GM21529 (cell line): Measurements from ENCODE around the gene EVPL.
"Not testable (repeated sequence)": the region's sequence is repeated elsewhere in the genome, so short reads cannot be mapped to it uniquely, and the experiment has no call there.

Experiments used
- ATAC-seq: cut with Tn5 transposase; IDR thresholded peaks from one replicate; pipeline ENCODE4 v1.9.1; 2021; ENCODE audit not compliant: unreplicated experiment

Gene EVPL

DNA sequence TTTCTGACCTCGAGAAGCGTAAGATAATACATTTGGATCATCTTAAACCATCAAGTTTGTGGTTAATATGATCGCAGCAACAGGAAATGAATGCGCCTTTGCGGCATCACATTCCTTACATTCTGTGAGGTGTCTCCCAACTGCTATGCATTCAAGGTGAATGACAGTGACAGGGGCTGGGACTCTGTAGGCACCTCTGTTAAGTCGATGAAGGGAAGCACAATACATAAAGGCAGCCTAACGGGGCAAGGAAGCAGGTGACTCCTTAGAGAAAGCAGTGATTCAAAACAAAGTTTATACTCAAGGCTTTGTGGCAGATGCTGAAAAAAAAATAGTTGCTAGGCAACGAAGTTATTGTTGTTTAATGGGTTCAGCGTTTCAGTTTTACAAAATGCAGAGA, 21.6 kb upstream of the EVPL start:
- ATAC-seq, result no peak

DNA sequence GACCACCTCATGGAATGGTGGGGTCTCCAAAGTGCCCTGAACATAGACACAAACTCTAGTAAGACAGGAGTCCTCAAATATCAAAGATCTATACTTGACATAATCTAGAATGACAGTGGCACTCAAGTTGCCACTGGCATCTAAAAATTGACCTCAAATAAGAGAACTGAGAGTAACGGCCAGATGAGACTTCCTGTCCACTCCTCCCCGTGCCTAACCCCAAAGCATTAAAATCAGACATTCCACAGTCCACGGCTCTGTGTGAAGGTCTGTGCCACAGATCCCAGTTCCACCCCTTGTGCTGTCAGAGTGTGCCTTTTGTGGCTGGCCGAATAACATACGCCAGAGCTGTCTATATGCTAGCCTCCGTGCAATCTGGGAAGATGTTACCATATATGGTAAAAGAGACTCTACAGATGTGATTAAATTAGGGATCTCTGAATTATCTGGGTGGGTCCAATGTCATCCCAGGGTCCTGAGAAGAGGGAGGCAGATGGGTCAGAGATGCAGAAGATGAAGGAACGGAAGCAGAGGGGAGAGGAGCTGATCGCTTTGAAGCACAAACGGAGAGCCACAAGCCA, 21.0 kb upstream of the EVPL start:
- no peak for ATAC-seq

GRCh38 chr17:76046064-76046463, 19.0 kb upstream of the EVPL start:
- ATAC-seq, result no peak

GRCh38 chr17:76044475-76045007, 17.4 kb upstream of the EVPL start:
- not testable (repeated sequence) for ATAC-seq

DNA sequence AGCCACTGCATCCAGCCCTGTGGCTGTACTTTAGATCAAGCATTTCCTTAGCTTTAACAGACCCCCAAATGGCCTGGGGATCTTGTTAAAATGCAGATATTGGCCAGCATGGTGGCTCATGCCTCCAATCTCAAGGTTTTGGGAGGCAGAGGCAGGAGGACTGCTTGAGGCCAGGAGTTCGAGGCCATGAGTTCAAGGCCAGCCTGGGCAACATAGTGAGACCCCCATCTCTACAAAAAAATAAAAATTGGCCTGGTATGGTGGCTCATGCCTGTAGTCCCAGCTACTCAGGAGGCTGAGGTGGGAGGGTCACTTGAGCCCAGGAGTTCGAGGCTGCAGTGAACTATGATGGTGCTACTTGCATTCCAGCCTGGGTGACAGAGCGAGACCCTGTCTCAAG, 15.8 kb upstream of the EVPL start:
- ATAC-seq, result not testable (repeated sequence)

- no peak for ATAC-seq
Measured at GRCh38 chr17:76040376-76040775, 13.3 kb upstream of the EVPL start.

- ATAC-seq, result no peak
Measured at GRCh38 chr17:76039121-76039520, 12.0 kb upstream of the EVPL start.

- no peak for ATAC-seq
Measured at GRCh38 chr17:76038050-76038449, 10.9 kb upstream of the EVPL start.

- no peak for ATAC-seq
Measured at GRCh38 chr17:76036497-76037261, 9.6 kb upstream of the EVPL start.

DNA sequence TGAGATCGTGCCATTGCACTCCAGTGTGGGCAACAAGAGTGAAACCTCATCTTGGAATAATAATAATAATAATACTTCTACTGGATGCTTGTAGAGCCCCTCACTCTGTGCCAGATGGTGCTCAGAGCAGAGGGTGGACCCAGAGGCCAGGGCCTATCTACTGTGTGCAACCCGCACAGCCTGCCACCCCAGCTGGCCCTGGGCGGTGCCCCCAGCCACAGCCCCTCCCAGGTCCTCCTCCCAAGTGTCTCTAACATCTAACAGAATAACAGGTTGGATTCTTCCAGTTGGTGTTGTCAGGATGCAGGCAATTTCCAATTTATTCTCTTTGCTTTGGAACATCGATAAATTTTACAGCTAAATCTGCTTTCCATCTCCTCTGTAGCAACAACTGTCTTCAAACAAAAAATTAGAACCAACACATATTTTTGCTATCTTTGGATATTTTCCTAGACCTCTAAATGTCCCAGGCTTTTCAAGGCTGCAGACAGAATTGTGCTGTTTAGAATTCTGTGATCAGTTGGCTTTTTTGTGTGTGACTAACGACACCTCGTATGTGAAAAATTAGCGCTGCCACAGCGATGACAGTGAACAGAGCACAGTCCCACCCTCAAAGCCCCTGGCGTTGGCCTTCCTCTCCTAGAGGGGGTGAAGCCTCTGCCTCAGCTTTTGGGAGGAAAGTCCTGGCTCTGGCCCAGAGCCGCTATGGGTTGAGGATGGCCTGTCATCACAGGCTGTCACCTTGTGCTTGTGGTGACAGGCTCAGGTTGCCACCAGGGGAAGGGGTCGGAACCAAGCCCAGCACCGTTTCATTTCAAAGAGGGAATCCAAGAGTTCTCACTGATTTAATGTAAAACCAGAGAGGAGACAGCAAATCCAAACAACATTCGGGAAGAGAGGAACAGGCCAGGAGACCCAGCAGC, 7.6 kb upstream of the EVPL start:
- no peak for ATAC-seq

DNA sequence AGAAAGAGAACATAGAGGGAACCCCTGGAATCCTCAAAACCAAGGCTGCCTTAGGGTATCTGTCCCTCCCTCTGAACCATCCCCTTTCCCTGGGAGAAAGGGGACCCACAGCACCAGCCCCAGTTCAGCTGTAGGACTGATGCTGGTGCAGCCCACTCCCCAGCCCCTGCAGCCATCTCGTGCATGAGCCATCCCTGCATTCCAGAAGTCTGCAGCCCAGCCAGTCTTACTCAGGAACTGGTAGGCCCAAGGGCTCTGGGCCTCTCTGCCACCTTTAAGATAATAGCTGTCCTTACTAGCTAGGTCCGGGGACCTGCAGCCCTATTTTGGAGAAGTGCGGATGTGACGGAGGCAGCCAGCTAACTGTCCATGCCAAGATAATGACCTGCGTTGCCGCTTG, 6.0 kb upstream of the EVPL start:
- no peak for ATAC-seq

GRCh38 chr17:76032780-76033108, 5.6 kb upstream of the EVPL start:
- no peak for ATAC-seq

DNA sequence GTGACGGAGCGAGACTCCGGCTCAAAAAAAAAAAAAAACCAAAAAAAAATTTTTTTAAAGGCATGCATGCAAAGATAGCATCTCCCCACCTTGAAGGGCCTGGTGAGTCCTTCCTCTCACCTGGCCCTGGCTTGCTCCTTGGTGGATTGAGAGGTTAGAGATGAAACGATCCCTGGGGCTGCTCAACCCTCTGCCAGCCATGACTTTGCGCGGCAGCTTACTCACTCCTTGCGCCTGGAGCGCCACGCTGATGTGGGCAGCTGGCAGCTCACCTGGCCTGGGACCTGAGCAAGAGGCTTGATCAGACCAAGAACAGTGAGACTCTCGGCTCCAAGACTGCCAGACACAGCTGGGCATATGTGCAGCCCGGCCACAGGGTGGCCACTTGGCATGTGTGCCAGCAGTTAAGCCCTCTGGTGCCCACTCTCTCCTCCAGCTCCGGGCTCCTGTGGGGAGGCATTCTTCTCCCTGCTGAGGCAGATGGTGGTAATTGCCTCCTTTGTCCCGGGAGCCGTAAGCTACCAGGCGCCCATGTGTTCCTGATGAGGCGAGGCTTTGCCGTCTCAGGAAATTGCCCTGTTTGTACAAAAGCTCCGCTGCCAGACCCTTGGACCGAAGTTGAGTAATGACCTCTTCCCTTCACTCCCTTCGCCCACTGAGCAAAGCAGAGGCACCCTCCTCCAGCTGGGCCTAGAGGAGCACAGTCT, 5.1 kb upstream of the EVPL start:
- ATAC-seq, result no peak

DNA sequence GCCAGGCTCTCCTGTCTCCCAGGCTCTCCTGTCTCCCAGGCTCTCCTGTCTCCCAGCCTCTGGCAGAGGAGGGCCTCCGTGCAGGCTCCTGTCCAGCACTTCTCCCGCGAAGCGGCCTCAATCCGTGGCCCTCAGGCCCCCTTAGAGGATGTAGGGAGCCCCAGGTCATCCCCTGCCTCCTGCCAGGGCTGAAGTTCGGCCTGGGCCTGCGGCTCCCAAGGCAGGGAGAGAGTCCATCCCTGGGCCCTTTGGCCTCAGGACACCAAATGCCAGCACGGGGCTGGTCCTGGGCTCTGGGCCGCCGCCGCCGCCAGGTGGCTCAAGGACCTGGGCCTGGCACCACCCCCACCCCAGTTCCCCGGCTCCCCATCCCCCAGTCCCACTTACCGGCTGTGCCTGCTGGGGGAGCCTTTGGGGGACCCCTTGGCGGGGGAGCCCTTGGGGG, 370 bp downstream of the EVPL start:
- ATAC-seq, result no peak

GRCh38 chr17:76025294-76025693, 1.8 kb downstream of the EVPL start:
- ATAC-seq, result no peak

GRCh38 chr17:76024353-76024752, 2.8 kb downstream of the EVPL start:
- ATAC-seq, result no peak

- no peak for ATAC-seq
Measured at GRCh38 chr17:76023900-76024237, 3.2 kb downstream of the EVPL start.

DNA sequence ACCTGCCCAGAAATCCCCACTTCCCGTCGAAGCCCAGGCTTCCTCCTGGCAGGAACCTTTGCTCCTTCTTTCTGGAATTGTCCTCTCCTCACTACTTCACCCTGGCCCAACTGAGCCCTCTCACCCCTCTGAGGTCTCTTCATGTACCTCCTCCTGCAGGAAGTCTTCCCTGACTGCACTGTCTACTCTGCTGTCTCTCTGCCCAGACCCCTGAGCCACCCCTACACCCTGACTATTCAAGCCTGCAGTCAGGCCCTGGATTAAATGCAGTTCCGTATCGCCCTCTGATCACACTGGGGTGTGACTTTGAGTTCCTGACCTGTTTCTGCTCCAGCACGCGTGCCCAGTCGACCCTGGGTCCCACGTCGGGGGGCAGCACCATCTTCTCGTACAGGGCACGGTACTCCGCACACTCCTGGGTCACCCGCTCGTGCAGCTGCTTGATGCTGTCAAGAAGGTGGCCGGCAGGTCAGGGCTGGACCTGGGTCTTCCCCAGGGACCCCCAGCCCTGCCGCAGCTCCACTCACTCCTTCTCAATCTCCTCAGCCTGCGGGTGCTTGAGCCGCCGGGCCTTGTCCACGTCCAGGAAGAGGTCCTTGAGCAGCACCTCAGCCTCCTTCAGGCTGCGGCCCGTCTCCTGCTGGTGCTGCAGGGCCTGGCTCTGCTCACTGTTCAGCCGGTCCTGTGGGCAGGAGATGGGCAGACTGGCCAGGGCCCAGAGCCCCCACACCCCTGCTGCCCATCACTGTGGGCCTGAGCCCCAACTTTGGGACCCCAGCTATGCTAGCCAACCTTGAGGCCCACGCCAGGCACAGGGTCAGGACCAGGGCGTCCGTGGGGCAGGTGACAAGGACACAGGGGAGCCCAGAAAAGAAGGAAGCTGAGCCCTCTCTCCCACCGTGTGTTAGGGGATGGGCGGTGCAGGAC, 3.9 kb downstream of the EVPL start:
- no peak for ATAC-seq

DNA sequence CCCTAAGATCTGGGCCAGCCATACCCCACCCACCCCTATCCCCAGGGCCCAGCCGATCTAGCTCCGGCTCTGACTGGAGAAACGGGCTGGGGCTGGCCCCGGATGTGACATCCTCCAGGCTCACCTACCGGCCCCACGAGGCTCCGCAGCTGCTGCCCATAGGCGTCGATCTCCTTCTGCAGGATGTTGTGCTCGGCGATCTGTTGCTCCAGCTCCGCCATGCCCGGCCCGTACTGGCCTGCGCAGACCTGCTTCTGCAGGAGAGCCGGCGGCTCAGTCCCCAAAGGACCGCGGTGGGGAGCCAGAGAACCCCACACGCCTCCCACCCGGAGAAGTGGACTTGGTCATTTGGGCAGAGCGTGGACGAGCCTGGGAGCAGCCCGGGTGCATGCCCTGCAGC, 4.8 kb downstream of the EVPL start:
- ATAC-seq, result no peak

DNA sequence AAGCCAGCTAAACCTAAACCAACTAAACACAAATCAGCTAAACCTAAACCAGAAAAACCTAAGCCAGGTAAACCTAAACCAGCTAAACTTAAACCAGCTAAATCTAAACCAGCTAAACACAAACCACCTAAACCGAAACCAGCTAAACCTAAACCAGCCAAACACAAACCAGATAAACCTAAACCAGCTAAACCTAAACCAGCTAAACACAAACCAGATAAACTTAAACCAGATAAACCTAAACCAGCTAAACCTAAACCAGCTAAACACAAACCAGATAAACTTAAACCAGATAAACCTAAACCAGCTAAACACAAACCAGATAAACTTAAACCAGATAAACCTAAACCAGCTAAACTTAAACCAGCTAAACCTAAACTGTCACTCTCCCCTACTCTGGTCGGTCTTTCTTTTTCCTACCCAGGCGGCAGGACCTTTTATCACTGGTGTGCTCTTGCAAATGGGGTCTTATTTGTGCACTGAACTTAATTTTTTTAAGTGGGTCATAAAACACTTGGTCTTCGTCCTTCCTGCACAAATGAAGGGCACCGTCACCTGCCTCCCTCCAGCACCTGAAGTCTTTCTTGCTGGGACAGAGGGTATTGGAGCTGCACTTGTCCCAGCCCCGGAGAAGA, 7.2 kb downstream of the EVPL start:
- no peak for ATAC-seq
